Measurements from ENCODE around the gene BCL11B.

The BCL11B gene

GRCh38 chr14:99124482-99125105 lies 147.4 kb downstream of the BCL11B start:
- Histone ChIP-seq H3K4me1 (ENCODE audit: control insufficient read depth, insufficient read depth, low read length) (no peaks in the 10 kb centered on the region), H3K36me3 (ENCODE audit: control insufficient read depth, insufficient read depth, low read length) (no peaks in the 10 kb centered on the region), H3K9ac (ENCODE audit: low read depth, low read length) (no peak overlapping the region), H3K9me3 (ENCODE audit: control insufficient read depth, insufficient read depth, low read length) (no peaks in the 10 kb centered on the region), H3K4me3 (ENCODE audit: low read depth, low read length) (no peak overlapping the region), H3K27me3 (ENCODE audit: control insufficient read depth, insufficient read depth, low read length) (no peaks in the 10 kb centered on the region)

DNA sequence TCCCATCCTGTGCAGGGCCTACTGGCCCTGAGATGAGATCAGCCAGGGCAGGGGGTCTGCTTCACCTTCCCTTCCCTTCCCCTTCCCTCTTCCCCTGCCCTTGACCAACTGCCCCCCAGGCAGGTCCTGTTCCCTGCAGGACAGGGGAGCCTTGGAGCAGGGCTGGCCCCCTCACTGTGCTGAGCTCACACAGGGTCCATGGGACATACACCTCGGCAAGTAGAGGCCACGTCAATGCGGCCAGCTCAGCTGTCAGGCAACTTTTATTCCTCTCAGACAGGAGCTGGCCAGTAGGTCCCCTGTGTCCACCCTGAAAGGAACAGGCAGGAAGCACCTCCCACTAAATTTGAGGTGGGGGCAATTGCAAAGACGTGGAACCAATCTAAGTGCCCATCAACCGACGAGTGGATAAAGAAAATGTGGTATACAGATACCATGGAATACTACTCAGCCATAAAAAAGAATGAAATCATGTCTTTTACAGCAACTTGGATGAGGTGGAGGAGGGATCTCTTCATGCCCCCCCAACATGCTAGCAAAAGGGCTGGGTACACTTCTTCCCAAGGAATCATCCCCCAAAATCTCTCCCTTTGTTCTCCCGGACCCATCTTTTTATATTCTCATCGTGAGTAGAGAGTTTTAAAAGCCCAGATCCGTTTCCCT lies 148.7 kb downstream of the BCL11B start:
- Histone ChIP-seq H3K4me3 (ENCODE audit: low read depth, low read length) (no peak overlapping the region), H3K4me1 (ENCODE audit: control insufficient read depth, insufficient read depth, low read length) (peaks cover 3% of the 10 kb centered on the region), H3K9me3 (ENCODE audit: control insufficient read depth, insufficient read depth, low read length) (no peaks in the 10 kb centered on the region), H3K27me3 (ENCODE audit: control insufficient read depth, insufficient read depth, low read length) (no peaks in the 10 kb centered on the region), H3K9ac (ENCODE audit: low read depth, low read length) (no peak overlapping the region), H3K36me3 (ENCODE audit: control insufficient read depth, insufficient read depth, low read length) (no peaks in the 10 kb centered on the region)

- no peak overlapping the region for H3K9ac ChIP-seq (ENCODE audit: low read depth, low read length)
- no peak overlapping the region for H3K4me3 ChIP-seq (ENCODE audit: low read depth, low read length)
- H3K9me3 ChIP-seq (ENCODE audit: control insufficient read depth, insufficient read depth, low read length): no peaks in the 10 kb centered on the region
Observed at GRCh38 chr14:99122521-99123125, 149.4 kb downstream of the BCL11B start.

GRCh38 chr14:99121319-99121875 lies 150.6 kb downstream of the BCL11B start:
- H3K36me3 ChIP-seq (ENCODE audit: control insufficient read depth, insufficient read depth, low read length): no peaks in the 10 kb centered on the region
- H3K9ac ChIP-seq (ENCODE audit: low read depth, low read length): no peak overlapping the region
- H3K9me3 ChIP-seq (ENCODE audit: control insufficient read depth, insufficient read depth, low read length): no peaks in the 10 kb centered on the region
- H3K4me3 ChIP-seq (ENCODE audit: low read depth, low read length): no peak overlapping the region
- peaks cover 7% of the 10 kb centered on the region for H3K27me3 ChIP-seq (ENCODE audit: control insufficient read depth, insufficient read depth, low read length)
- H3K4me1 ChIP-seq (ENCODE audit: control insufficient read depth, insufficient read depth, low read length): peaks cover 3% of the 10 kb centered on the region

More at GRCh38 chr14:99122521-99123125, 149.4 kb downstream of the BCL11B start:
- Histone ChIP-seq H3K36me3 (ENCODE audit: control insufficient read depth, insufficient read depth, low read length) (no peaks in the 10 kb centered on the region), H3K4me1 (ENCODE audit: control insufficient read depth, insufficient read depth, low read length) (peaks cover 3% of the 10 kb centered on the region), H3K27me3 (ENCODE audit: control insufficient read depth, insufficient read depth, low read length) (peaks cover 2% of the 10 kb centered on the region)

DNA sequence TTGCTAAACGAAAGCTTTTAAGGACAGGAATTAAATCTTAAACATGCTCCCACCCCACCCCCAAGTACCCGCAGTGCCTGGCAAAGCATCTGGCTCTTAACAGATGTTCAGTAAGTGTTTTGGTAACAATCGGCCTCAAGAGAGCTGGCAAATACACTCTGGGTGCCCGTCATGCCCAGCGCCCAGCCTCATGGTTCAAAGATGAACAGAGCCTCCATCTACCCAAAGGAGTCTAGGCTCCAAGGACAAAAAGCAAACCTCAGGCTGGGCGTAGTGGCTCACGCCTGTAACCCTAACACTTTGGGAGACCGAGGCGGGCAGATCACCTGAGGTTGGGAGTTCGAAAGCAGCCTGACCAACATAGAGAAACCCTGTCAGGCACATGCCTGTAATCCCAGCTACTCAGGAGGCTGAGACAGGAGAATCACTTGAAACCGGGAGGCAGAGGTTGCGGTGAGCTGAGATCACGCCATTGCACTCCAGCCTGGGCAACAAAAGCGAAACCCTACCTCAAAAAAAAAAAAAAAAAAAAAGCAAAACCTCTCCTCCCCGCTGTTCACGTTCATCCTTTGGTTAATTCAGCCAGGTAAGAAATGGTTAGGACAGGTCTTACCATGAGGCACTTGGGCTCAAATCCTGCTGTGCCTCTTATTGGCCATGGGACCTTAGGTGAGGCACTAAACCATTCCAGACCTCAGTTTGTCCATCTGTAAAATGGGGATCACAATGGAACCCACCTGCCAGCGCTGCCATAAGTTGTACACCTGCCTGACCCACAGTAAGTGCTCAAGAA lies 151.3 kb downstream of the BCL11B start:
- H3K4me1 ChIP-seq (ENCODE audit: control insufficient read depth, insufficient read depth, low read length): peaks cover 3% of the 10 kb centered on the region
- no peaks in the 10 kb centered on the region for H3K9me3 ChIP-seq (ENCODE audit: control insufficient read depth, insufficient read depth, low read length)
- H3K36me3 ChIP-seq (ENCODE audit: control insufficient read depth, insufficient read depth, low read length): no peaks in the 10 kb centered on the region
- H3K27me3 ChIP-seq (ENCODE audit: control insufficient read depth, insufficient read depth, low read length): peaks cover 9% of the 10 kb centered on the region
- no peak overlapping the region for H3K9ac ChIP-seq (ENCODE audit: low read depth, low read length)
- H3K4me3 ChIP-seq (ENCODE audit: low read depth, low read length): no peak overlapping the region

- Histone ChIP-seq H3K27me3 (ENCODE audit: control insufficient read depth, insufficient read depth, low read length) (peaks cover 9% of the 10 kb centered on the region), H3K36me3 (ENCODE audit: control insufficient read depth, insufficient read depth, low read length) (no peaks in the 10 kb centered on the region), H3K9me3 (ENCODE audit: control insufficient read depth, insufficient read depth, low read length) (no peaks in the 10 kb centered on the region), H3K4me1 (ENCODE audit: control insufficient read depth, insufficient read depth, low read length) (peaks cover 3% of the 10 kb centered on the region), H3K4me3 (ENCODE audit: low read depth, low read length) (no peak overlapping the region), H3K9ac (ENCODE audit: low read depth, low read length) (no peak overlapping the region)
Observed at GRCh38 chr14:99119554-99120525, 152.2 kb downstream of the BCL11B start.
